ENCODE results near the gene FAAP20. TPM values are rescaled to one million over a fixed set of nuclear protein-coding genes. Genes with fewer than 3 reads are reported as not detected.

Gene FAAP20
- total RNA-seq (109 and 130 TPM in 2 replicates), polyA plus RNA-seq (188 and 219 TPM in 2 replicates)

- Histone ChIP-seq H3K9me3 (ENCODE audit: low read depth) (no peaks in the 10 kb centered on the region), H3K4me1 (ENCODE audit: low read depth) (peaks cover 49% of the 10 kb centered on the region), H3K27me3 (no peaks in the 10 kb centered on the region), H3K27ac (peak within 1 kb of the TSS; percentile 66), H3K4me3 (peak within 1 kb of the TSS; percentile 69), H3K36me3 (no peaks in the 10 kb centered on the region)
- no peak for TF ChIP-seq CTCF (IDR thresholded peaks at IDR 0.05; ENCODE audit: low read depth, low read length)
- DNase-seq (ENCODE audit: low read depth in 1 of 2, low spot score in 1 of 2), result peak; percentile 76 to 82
These were observed at the start of gene FAAP20 for GRCh38 chr1:2194319-2194897. FAAP20 (minus strand) TSS chr1:2194772; CDS start chr1:2194749, 23 bp downstream.

- Histone ChIP-seq H3K27me3 (no peaks in the 10 kb centered on the region), H3K4me1 (ENCODE audit: low read depth) (peaks cover 17% of the 10 kb centered on the region), H3K36me3 (no peaks in the 10 kb centered on the region), H3K9me3 (ENCODE audit: low read depth) (no peaks in the 10 kb centered on the region), H3K27ac (no peak overlapping the region), H3K4me3 (no peak overlapping the region)
- no peak for DNase-seq (ENCODE audit: low read depth in 1 of 2, low spot score in 1 of 2)
- no peak for TF ChIP-seq CTCF (IDR thresholded peaks at IDR 0.05; ENCODE audit: low read depth, low read length)
These were observed 48.5 kb upstream of the FAAP20 start for GRCh38 chr1:2242814-2243725.

- Histone ChIP-seq H3K27me3 (no peaks in the 10 kb centered on the region), H3K4me3 (no peak overlapping the region), H3K9me3 (ENCODE audit: low read depth) (no peaks in the 10 kb centered on the region), H3K4me1 (ENCODE audit: low read depth) (peaks cover 10% of the 10 kb centered on the region), H3K36me3 (no peaks in the 10 kb centered on the region), H3K27ac (peak overlapping the region; percentile 39)
- no peak for TF ChIP-seq CTCF (IDR thresholded peaks at IDR 0.05; ENCODE audit: low read depth, low read length)
- no peak for DNase-seq (ENCODE audit: low read depth in 1 of 2, low spot score in 1 of 2)
These were observed 47.2 kb upstream of the FAAP20 start for GRCh38 chr1:2241820-2242219.

- Histone ChIP-seq H3K27me3 (no peaks in the 10 kb centered on the region), H3K36me3 (no peaks in the 10 kb centered on the region), H3K4me1 (ENCODE audit: low read depth) (peaks cover 3% of the 10 kb centered on the region), H3K27ac (peak overlapping the region; percentile 52), H3K4me3 (no peak overlapping the region), H3K9me3 (ENCODE audit: low read depth) (no peaks in the 10 kb centered on the region)
- TF ChIP-seq CTCF (IDR thresholded peaks at IDR 0.05; ENCODE audit: low read depth, low read length), result no peak
- DNase-seq (ENCODE audit: low read depth in 1 of 2, low spot score in 1 of 2), result peak; percentile 34 to 53
These were observed 45.9 kb upstream of the FAAP20 start for GRCh38 chr1:2240270-2241156.

GRCh38 chr1:2239384-2239985 is 44.9 kb upstream of the FAAP20 start:
- no peaks in the 10 kb centered on the region for H3K9me3 ChIP-seq (ENCODE audit: low read depth)
- peak overlapping the region; percentile 52 for H3K27ac ChIP-seq
- DNase-seq (ENCODE audit: low read depth in 1 of 2, low spot score in 1 of 2), result no peak
- no peaks in the 10 kb centered on the region for H3K36me3 ChIP-seq
- no peak for TF ChIP-seq CTCF (IDR thresholded peaks at IDR 0.05; ENCODE audit: low read depth, low read length)
- peaks cover 6% of the 10 kb centered on the region for H3K4me1 ChIP-seq (ENCODE audit: low read depth)
- H3K27me3 ChIP-seq, result no peaks in the 10 kb centered on the region
- H3K4me3 ChIP-seq, result no peak overlapping the region

Measured in cardiac muscle cell (in vitro differentiated cells and primary cell).